Mucosa of descending colon (tissue), 3 donors: ENCODE measurements around the gene KAT2A. TPM values are rescaled to one million over a fixed set of nuclear protein-coding genes. Genes with fewer than 3 reads are reported as not detected.
"Not testable (repeated sequence)": the region's sequence is repeated elsewhere in the genome, so short reads cannot be mapped to it uniquely, and the experiment has no call there.

Experiments
- ATAC-seq: fragments of 200-7000 bp; cut with Tn5 transposase; one replicate; pipeline ENCODE4 v1.9.1; 2020; ENCODE audit warnings: mild to moderate bottlenecking, moderate library complexity
- DNase-seq, 3 donors: peaks; one replicate each; pipeline ENCODE4 v3.0.0-alpha.2; 2020
- H3K36me3 ChIP-seq: fragments of 200-600 bp; one replicate; pipeline ENCODE4 v1.8.0; 2021; ENCODE audit warnings: low read depth, mild to moderate bottlenecking
- H3K4me1 ChIP-seq: fragments of 200-600 bp; one replicate; pipeline ENCODE4 v1.8.0; 2021; ENCODE audit warnings: low read depth, mild to moderate bottlenecking
- H3K4me3 ChIP-seq: fragments of 200-600 bp; one replicate; pipeline ENCODE4 v1.8.0; 2021; ENCODE audit warnings: mild to moderate bottlenecking
- H3K9me3 ChIP-seq: fragments of 200-600 bp; one replicate; pipeline ENCODE4 v1.8.0; 2021; ENCODE audit warnings: mild to moderate bottlenecking
- CTCF ChIP-seq: fragments of 200-600 bp; IDR thresholded peaks from one replicate; pipeline ENCODE4 v1.8.0; 2022; ENCODE audit warnings: antibody characterized with exemption, mild to moderate bottlenecking
- intact Hi-C, 2 donors: fragments of 100-400 bp; cut with DNase I in 1 of 2; cut with micrococcal nuclease in 1 of 2; formaldehyde crosslinking; loops; one replicate each; pipeline versions ENCODE4 v1.11.0 to v1.11.1; 2022; cut with DNase I, micrococcal nuclease
- total RNA-seq, 3 donors: library from RNA; stranded (reverse); fragmentation: NEBNext Ultra II Directional in 2 of 3; extraction: Animal tissue kit (Norgen Biotek cat#: 25700) in 2 of 3; gene quantifications; one replicate each; pipeline versions ENCODE4 v1.2.1 to v1.2.4, GENCODE V29; 2021 to 2023
- donor health status: DM: no; HTN: no; CAD: no; lungs with moderate emphysema.
- donor health status: DM: no; HTN: no; CAD: no.
- donor health status: DM: no; HTN: yes; CAD: no.

KAT2A gene
- total RNA-seq, 3 donors from 2014 or later: 21.6 to 47.8 (median 31.4) TPM

DNA sequence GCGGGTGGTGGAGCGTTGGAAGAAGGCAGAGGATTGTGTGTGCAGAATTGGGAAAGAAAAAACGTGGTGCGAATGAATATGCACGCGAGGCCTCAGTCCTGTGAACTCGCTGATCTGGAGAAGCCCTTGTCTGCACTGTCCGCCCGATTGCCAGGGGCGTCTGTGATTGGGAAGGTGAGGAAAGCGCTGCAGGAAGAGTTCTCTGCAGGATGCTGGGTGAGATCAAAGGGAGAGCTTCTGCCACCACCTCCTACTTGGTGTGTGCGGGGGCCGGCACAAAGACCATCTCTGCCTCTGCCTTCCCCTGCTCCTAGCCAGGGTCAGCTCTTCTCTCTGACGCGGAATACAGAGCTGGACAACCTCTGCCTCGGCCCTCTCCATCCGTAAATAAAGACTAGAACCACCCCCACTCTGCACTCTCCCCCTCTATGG, 34.5 kb upstream of the KAT2A start:
- intact Hi-C loops: no loop called here
- no peak for TF ChIP-seq CTCF
- DNase-seq: no peak
- Histone ChIP-seq H3K4me1 (peaks cover 13% of the 10 kb centered on the region), H3K9me3 (no peaks in the 10 kb centered on the region), H3K4me3 (no peak overlapping the region), H3K36me3 (no peaks in the 10 kb centered on the region)
- ATAC-seq: no peak

- TF ChIP-seq CTCF: no peak
- ATAC-seq: peak; percentile 1
- intact Hi-C loops: no loop called here
- Histone ChIP-seq H3K4me3 (peak overlapping the region; percentile 83), H3K9me3 (no peaks in the 10 kb centered on the region), H3K4me1 (peaks cover 13% of the 10 kb centered on the region), H3K36me3 (no peaks in the 10 kb centered on the region)
- DNase-seq: no peak
Observed at GRCh38 chr17:42153919-42154742, 33.0 kb upstream of the KAT2A start.

- Histone ChIP-seq H3K4me3 (no peak overlapping the region), H3K9me3 (no peaks in the 10 kb centered on the region), H3K4me1 (peaks cover 4% of the 10 kb centered on the region), H3K36me3 (no peaks in the 10 kb centered on the region)
- no peak for TF ChIP-seq CTCF
- no peak for ATAC-seq
- intact Hi-C loops: no loop called here
- no peak for DNase-seq
Observed at GRCh38 chr17:42146911-42147607, 25.9 kb upstream of the KAT2A start.

- intact Hi-C loops, H3K9me3 ChIP-seq, ATAC-seq, H3K4me1 ChIP-seq, DNase-seq, H3K4me3 ChIP-seq, H3K36me3 ChIP-seq: not testable (repeated sequence)
Observed at GRCh38 chr17:42143138-42143537, 22.0 kb upstream of the KAT2A start.

GRCh38 chr17:42142371-42142896, 21.3 kb upstream of the KAT2A start:
- intact Hi-C loops: no loop called here
- no peak for ATAC-seq
- H3K4me1 ChIP-seq: peaks cover 4% of the 10 kb centered on the region

More at GRCh38 chr17:42142371-42142896, 21.3 kb upstream of the KAT2A start:
- no peak for DNase-seq
- Histone ChIP-seq H3K9me3 (no peaks in the 10 kb centered on the region), H3K36me3 (no peaks in the 10 kb centered on the region), H3K4me3 (no peak overlapping the region)
- TF ChIP-seq CTCF: no peak
